ENCODE measurements around the gene FGL2. TPM values are rescaled to one million over a fixed set of nuclear protein-coding genes. Genes with fewer than 3 reads are reported as not detected.

Gene FGL2
- total and polyA plus RNA-seq, 4 donors: 3.3 to 21.6 (median 17.6) TPM

GRCh38 chr7:77208416-77208815, 8.8 kb upstream of the FGL2 start:
- no peak for DNase-seq
- Histone ChIP-seq H3K4me3 (no peak overlapping the region), H3K36me3 (ENCODE audit: control insufficient read depth in 4 of 4, insufficient read depth in 4 of 4, low read length in 4 of 4) (no peaks in the 10 kb centered on the region), H3K27ac (ENCODE audit: low read depth in 1 of 2, low read length in 1 of 2) (no peak overlapping the region), H3K4me1 (ENCODE audit: control insufficient read depth in 5 of 5, insufficient read depth in 5 of 5, low read length in 5 of 5) (no peaks in the 10 kb centered on the region), H3K9ac (ENCODE audit: insufficient read depth in 1 of 2, low read length in 2 of 2) (no peak overlapping the region), H3K27me3 (ENCODE audit: control insufficient read depth in 3 of 3, insufficient read depth in 3 of 3, low read length in 2 of 3) (no peaks in the 10 kb centered on the region), H3K9me3 (ENCODE audit: control insufficient read depth in 4 of 4, insufficient read depth in 3 of 4, low read length in 3 of 4) (peaks cover 0 to 11% (median 4%) of the 10 kb centered on the region in 4 donors)
- ATAC-seq (ENCODE audit: insufficient read depth, low FRiP score): no peak
- no peak for TF ChIP-seq CTCF (IDR thresholded peaks at IDR 0.05; ENCODE audit: control extremely low read depth, extremely low read depth)

- DNase-seq (no peak), ATAC-seq (ENCODE audit: insufficient read depth, low FRiP score) (no peak)
- peaks cover 0 to 11% (median 4%) of the 10 kb centered on the region in 4 donors for H3K9me3 ChIP-seq (ENCODE audit: control insufficient read depth in 4 of 4, insufficient read depth in 3 of 4, low read length in 3 of 4)
- no peak overlapping the region for H3K9ac ChIP-seq (ENCODE audit: insufficient read depth in 1 of 2, low read length in 2 of 2)
- no peak overlapping the region for H3K4me3 ChIP-seq
- WGBS, 2 donors: 95 to 99% methylated on average over 3 of the region's 3 CpGs
- no peaks in the 10 kb centered on the region for H3K36me3 ChIP-seq (ENCODE audit: control insufficient read depth in 4 of 4, insufficient read depth in 4 of 4, low read length in 4 of 4)
- no peak for TF ChIP-seq CTCF (IDR thresholded peaks at IDR 0.05; ENCODE audit: control extremely low read depth, extremely low read depth)
- H3K27me3 ChIP-seq (ENCODE audit: control insufficient read depth in 3 of 3, insufficient read depth in 3 of 3, low read length in 2 of 3): no peaks in the 10 kb centered on the region
- H3K27ac ChIP-seq (ENCODE audit: low read depth in 1 of 2, low read length in 1 of 2): no peak overlapping the region
- H3K4me1 ChIP-seq (ENCODE audit: control insufficient read depth in 5 of 5, insufficient read depth in 5 of 5, low read length in 5 of 5): no peaks in the 10 kb centered on the region
Observed at GRCh38 chr7:77205706-77206105, 6.1 kb upstream of the FGL2 start.

- WGBS, 2 donors: 85 to 92% methylated on average over 4 of the region's 4 CpGs
- no peaks in the 10 kb centered on the region for H3K36me3 ChIP-seq (ENCODE audit: control insufficient read depth in 4 of 4, insufficient read depth in 4 of 4, low read length in 4 of 4)
- TF ChIP-seq CTCF (IDR thresholded peaks at IDR 0.05; ENCODE audit: control extremely low read depth, extremely low read depth): no peak
- no peak overlapping the region for H3K27ac ChIP-seq (ENCODE audit: low read depth in 1 of 2, low read length in 1 of 2)
- no peak overlapping the region for H3K9ac ChIP-seq (ENCODE audit: insufficient read depth in 1 of 2, low read length in 2 of 2)
- no peak for ATAC-seq (ENCODE audit: insufficient read depth, low FRiP score)
- no peak overlapping the region for H3K4me3 ChIP-seq
- no peaks in the 10 kb centered on the region for H3K9me3 ChIP-seq (ENCODE audit: control insufficient read depth in 4 of 4, insufficient read depth in 3 of 4, low read length in 3 of 4)
- H3K4me1 ChIP-seq (ENCODE audit: control insufficient read depth in 5 of 5, insufficient read depth in 5 of 5, low read length in 5 of 5): peaks cover 0 to 7% (median 0%) of the 10 kb centered on the region in 5 donors
- no peak for DNase-seq
- no peaks in the 10 kb centered on the region for H3K27me3 ChIP-seq (ENCODE audit: control insufficient read depth in 3 of 3, insufficient read depth in 3 of 3, low read length in 2 of 3)
Observed at GRCh38 chr7:77202481-77202976, 2.9 kb upstream of the FGL2 start.

- WGBS, 2 donors: 83 to 84% methylated on average over 2 of the region's 2 CpGs
- no peak for DNase-seq
- H3K36me3 ChIP-seq (ENCODE audit: control insufficient read depth in 4 of 4, insufficient read depth in 4 of 4, low read length in 4 of 4): no peaks in the 10 kb centered on the region
- H3K4me3 ChIP-seq: no peak overlapping the region
- peaks cover 0 to 7% (median 0%) of the 10 kb centered on the region in 5 donors for H3K4me1 ChIP-seq (ENCODE audit: control insufficient read depth in 5 of 5, insufficient read depth in 5 of 5, low read length in 5 of 5)
- no peak overlapping the region for H3K9ac ChIP-seq (ENCODE audit: insufficient read depth in 1 of 2, low read length in 2 of 2)
- H3K9me3 ChIP-seq (ENCODE audit: control insufficient read depth in 4 of 4, insufficient read depth in 3 of 4, low read length in 3 of 4): no peaks in the 10 kb centered on the region
- H3K27ac ChIP-seq (ENCODE audit: low read depth in 1 of 2, low read length in 1 of 2): no peak overlapping the region
- no peaks in the 10 kb centered on the region for H3K27me3 ChIP-seq (ENCODE audit: control insufficient read depth in 3 of 3, insufficient read depth in 3 of 3, low read length in 2 of 3)
- no peak for ATAC-seq (ENCODE audit: insufficient read depth, low FRiP score)
- TF ChIP-seq CTCF (IDR thresholded peaks at IDR 0.05; ENCODE audit: control extremely low read depth, extremely low read depth): no peak
Observed at GRCh38 chr7:77200542-77200941, 923 bp upstream of the FGL2 start.
